Tibial artery (tissue), 4 donors: ENCODE data around the gene ROR2.

ENCODE experiments used
- DNase-seq, 2 donors: peaks; one replicate each; pipeline ENCODE4 v3.0.0-alpha.2; 2019
- H3K27ac ChIP-seq, 2 donors: fragments of 200-600 bp; sonication (generic) in 1 of 2; 1 replicate in 1 of 2; 2 replicates in 1 of 2; pipeline ENCODE4 v1.5.1; 2018 to 2019; ENCODE audit warnings: mild to moderate bottlenecking in 1 of 2
- H3K27me3 ChIP-seq, 2 donors: fragments of 200-600 bp; sonication (generic) in 1 of 2; one replicate each; pipeline versions ENCODE4 v1.5.1 to v1.6.0; 2016 to 2019
- H3K36me3 ChIP-seq, 3 donors: fragments of 200-600 bp; sonication (generic) in 2 of 3; one replicate each; pipeline ENCODE4 v1.5.1; 2016 to 2019; ENCODE audit warnings: mild to moderate bottlenecking in 2 of 3
- H3K4me1 ChIP-seq, 4 donors: fragments of 200-600 bp; sonication (generic) in 2 of 4; 1 replicate in 3 of 4; 2 replicates in 1 of 4; pipeline ENCODE4 v1.5.1; 2016 to 2019
- H3K4me3 ChIP-seq, 2 donors: fragments of 200-600 bp; sonication (generic) in 1 of 2; 1 replicate in 1 of 2; 2 replicates in 1 of 2; pipeline ENCODE4 v1.5.1; 2018 to 2019; ENCODE audit warnings: mild to moderate bottlenecking in 2 of 2
- H3K9me3 ChIP-seq, 3 donors: fragments of 200-600 bp; sonication (generic) in 1 of 3; one replicate each; pipeline ENCODE4 v1.5.1; 2016 to 2019
- intact Hi-C: fragments of 100-400 bp; cut with DNase I; formaldehyde crosslinking; loops from one replicate; pipeline ENCODE4 v1.15.0; 2023; ENCODE audit warnings: low total_unique reads
- TF ChIP-seq, protein P1 (sequence below), 2 experiments: fragments of 200-600 bp in 1 of 2; fragments of 450-650 bp in 1 of 2; IDR thresholded peaks; one replicate each; pipeline ENCODE4 v1.5.1; 2017 to 2019; ENCODE audit warnings: antibody characterized with exemption in 2 of 2, mild to moderate bottlenecking in 1 of 2, moderate library complexity in 1 of 2

ROR2 gene

DNA sequence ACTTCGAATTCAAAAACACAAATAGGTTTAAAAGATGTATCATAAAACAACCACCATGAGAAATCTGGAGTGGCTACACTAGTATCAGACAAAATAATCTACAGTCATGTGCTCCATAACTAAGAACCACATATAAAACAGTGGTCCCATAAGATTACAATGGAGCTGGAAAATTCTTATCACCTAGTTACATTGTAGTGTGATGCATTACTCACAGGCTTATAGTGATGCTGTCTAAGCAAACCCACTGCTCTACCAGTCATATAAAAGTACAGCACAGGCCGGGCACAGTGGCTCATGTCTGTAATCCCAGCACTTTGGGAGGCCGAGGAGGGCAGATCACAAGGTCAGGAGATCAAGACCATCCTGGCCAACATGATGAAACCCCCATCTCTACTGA lies 160.1 kb downstream of the ROR2 start:
- H3K4me3 ChIP-seq: no peak overlapping the region
- no peaks in the 10 kb centered on the region for H3K4me1 ChIP-seq
- H3K27me3 ChIP-seq: no peaks in the 10 kb centered on the region
- H3K27ac ChIP-seq: no peak overlapping the region
- H3K36me3 ChIP-seq: no peaks in the 10 kb centered on the region
- intact Hi-C loops: no loop called here
- DNase-seq: no peak
- H3K9me3 ChIP-seq: no peaks in the 10 kb centered on the region
- TF ChIP-seq, protein P1, sequence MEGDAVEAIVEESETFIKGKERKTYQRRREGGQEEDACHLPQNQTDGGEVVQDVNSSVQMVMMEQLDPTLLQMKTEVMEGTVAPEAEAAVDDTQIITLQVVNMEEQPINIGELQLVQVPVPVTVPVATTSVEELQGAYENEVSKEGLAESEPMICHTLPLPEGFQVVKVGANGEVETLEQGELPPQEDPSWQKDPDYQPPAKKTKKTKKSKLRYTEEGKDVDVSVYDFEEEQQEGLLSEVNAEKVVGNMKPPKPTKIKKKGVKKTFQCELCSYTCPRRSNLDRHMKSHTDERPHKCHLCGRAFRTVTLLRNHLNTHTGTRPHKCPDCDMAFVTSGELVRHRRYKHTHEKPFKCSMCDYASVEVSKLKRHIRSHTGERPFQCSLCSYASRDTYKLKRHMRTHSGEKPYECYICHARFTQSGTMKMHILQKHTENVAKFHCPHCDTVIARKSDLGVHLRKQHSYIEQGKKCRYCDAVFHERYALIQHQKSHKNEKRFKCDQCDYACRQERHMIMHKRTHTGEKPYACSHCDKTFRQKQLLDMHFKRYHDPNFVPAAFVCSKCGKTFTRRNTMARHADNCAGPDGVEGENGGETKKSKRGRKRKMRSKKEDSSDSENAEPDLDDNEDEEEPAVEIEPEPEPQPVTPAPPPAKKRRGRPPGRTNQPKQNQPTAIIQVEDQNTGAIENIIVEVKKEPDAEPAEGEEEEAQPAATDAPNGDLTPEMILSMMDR (IDR thresholded peaks at IDR 0.05): no peak

DNA sequence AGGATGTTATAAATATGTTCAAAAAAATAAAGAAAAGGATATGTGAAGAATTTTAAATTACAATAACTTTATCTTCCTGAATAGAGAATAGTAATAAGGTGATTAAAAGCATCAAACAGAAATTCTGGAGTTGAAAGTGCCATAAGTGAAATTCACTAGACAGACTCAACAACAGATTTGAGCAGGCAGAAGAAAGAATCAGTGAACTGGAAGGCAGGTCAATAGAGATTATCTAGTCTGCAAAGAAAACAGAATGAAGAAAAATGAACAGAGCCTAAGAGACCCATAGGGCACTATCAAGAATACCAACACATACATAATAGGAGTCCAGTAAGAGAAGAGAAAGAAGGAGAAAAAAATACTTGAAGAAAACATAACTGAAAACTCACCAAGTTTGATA lies 162.1 kb downstream of the ROR2 start:
- TF ChIP-seq, protein P1 (IDR thresholded peaks at IDR 0.05): no peak
- DNase-seq: no peak
- intact Hi-C loops: no loop called here
- Histone ChIP-seq H3K9me3 (no peaks in the 10 kb centered on the region), H3K36me3 (no peaks in the 10 kb centered on the region), H3K4me3 (no peak overlapping the region), H3K27ac (no peak overlapping the region), H3K4me1 (no peaks in the 10 kb centered on the region), H3K27me3 (peaks cover 0 to 2% of the 10 kb centered on the region in 2 donors)

DNA sequence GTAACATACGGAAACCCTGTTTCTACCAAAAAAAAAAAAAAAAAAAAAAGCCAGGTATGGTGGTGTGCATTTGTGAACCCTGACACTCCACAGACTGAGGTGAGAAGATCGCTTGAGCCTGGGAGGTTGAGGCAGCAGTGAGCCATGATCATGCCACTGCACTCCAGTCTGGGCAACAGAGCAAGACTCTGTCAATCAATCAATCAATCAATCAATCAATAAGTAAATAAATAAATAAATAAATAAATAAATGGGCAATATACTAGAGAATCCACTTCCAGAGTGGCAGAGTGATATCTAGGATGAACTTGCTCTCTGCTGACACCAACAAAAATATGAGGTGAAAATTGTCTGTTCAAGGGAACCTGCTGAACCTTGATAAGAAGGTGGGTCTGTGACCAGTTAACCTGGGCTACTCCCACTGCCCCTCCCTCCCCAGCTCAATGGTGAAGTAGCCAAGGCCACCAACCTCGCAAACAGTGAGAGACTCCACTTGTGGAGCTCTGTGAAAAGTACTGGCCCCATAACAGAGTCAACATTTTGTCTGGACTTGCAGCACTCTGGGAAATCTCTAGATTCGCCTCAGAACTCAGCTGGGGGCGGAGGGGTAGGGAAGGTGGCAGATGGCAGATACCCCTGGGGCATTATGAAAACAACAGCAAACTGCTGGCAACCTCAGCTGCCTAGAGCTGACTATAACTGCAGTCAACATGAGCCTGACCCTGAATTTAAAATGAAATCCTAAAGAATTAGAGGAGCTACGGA lies 163.7 kb downstream of the ROR2 start:
- Histone ChIP-seq H3K4me3 (no peak overlapping the region), H3K27ac (no peak overlapping the region), H3K9me3 (no peaks in the 10 kb centered on the region), H3K36me3 (no peaks in the 10 kb centered on the region), H3K27me3 (peaks cover 0 to 2% of the 10 kb centered on the region in 2 donors), H3K4me1 (peaks cover 0 to 3% (median 0%) of the 10 kb centered on the region in 4 donors)
- intact Hi-C loops: no loop called here
- no peak for DNase-seq
- TF ChIP-seq, protein P1 (IDR thresholded peaks at IDR 0.05): no peak

DNA sequence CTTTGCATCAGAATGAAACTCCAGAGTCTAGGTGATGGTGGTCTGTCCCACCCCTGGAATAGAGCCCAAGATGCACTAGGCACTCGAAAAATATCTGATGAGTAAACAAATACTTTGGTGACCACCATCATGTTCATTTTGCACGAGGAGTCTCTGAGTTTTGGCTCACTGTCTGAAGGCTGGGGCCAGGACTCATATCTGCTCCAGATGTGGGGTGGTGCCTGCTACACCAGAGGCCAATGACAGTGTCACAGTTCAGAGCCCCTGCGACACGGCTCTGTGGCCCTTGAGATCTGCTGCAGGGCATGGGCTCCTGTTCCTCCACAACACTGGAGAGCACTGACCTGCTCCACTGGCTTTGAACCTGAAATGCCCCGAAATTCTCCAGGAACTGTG lies 164.6 kb downstream of the ROR2 start:
- H3K27ac ChIP-seq: no peak overlapping the region
- H3K9me3 ChIP-seq: no peaks in the 10 kb centered on the region
- intact Hi-C loops: no loop called here
- H3K36me3 ChIP-seq: no peaks in the 10 kb centered on the region
- H3K27me3 ChIP-seq: peaks cover 0 to 2% of the 10 kb centered on the region in 2 donors
- H3K4me1 ChIP-seq: peaks cover 0 to 3% (median 0%) of the 10 kb centered on the region in 4 donors
- H3K4me3 ChIP-seq: no peak overlapping the region
- TF ChIP-seq, protein P1 (IDR thresholded peaks at IDR 0.05): no peak
- no peak for DNase-seq

DNA sequence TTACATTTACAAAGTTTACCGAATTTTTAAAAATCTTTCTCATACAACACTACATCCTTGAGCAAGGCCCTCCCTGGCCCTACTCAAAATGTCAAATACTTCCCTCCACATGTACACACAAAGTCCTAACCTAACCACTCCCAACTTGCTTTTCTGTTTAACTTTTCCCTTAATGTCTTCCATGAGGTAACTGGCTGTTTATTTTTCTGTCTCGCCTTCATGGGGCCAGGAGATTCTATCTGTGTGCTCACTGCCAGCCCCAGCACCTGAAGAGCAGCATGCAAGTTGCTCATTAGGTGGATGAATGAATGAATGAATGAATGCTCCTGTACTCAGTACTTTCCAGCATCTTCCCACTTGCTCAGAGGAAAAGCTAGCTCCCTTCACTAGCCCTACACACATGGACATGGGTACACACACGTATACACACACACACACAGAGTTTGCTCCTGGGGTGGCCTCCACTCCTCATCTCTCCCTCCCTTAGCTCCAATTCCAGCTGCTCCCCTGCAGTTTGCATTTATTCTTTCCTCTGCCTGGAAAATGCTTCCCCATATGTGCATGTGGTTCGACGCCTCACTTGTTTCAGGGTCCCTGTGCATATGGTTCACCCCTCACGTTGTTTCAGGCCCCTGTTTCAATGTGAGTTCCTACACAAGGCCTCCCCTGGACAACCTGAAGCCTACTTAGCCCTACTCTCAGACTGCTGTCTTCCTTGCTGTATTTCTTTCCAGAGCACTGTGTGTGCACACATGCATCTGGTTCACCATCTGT lies 165.2 kb downstream of the ROR2 start:
- Histone ChIP-seq H3K36me3 (no peaks in the 10 kb centered on the region), H3K9me3 (no peaks in the 10 kb centered on the region), H3K4me1 (peaks cover 0 to 3% (median 0%) of the 10 kb centered on the region in 4 donors), H3K27me3 (peaks cover 0 to 2% of the 10 kb centered on the region in 2 donors), H3K4me3 (no peak overlapping the region), H3K27ac (no peak overlapping the region)
- intact Hi-C loops: no loop called here
- TF ChIP-seq, protein P1 (IDR thresholded peaks at IDR 0.05): no peak
- DNase-seq: no peak
